Stimulated activated CD8-positive, alpha-beta memory T cell treated with anti-CD3 and anti-CD28 coated beads, Interleukin-15, amount 100 ng/mL, for 48 hours (primary cell): ENCODE results near the gene DIDO1.

Source experiments
- DNase-seq, 2 donors: peaks; one replicate each; pipeline ENCODE4 v3.0.0-alpha.2; 2020; ENCODE audit warnings: low read depth in 2 of 2

DIDO1 gene

DNA sequence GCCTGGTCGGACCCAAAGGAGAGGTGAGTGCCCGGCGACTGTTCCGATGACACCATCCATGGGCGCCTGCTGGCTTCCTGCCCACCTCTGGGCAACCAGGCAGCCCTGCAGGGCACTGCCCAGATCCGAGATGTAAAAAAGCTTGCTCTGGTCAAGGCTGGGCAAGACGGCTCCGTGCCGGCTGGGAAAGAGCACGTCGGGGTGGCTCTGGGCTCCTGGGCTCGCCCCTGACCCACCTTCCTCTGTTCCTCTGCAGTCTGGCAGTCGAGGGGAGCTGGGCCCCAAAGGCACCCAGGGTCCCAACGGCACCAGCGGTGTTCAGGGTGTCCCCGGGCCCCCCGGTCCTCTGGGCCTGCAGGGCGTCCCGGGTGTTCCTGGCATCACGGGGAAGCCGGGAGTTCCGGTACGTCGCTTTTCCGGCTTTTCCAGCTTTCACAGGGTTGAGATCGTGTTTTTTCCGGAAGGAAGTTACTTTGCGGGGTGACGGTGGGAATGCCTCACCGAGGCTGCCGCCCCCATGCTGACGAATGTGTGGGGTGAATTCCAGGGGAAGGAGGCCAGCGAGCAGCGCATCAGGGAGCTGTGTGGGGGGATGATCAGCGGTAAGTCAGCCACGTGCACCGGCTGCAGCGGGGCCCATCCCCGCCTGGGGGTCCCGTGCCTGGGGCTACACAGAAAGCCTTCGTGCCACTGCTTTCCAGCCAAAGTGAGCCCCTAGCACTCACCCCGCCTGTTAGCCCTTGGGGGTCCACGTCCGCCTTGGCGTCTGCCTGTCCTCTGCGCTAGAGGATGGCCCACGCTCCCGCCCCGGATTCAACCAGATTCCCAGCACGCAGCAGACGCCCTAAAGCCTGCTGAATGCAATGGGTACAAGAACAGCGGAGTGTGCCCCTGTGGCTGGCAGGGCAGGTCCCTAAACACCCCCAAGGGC, 90.1 kb downstream of the DIDO1 start:
- DNase-seq: no peak

- no peak for DNase-seq
Observed at GRCh38 chr20:62834967-62835730, 91.2 kb downstream of the DIDO1 start.

GRCh38 chr20:62832951-62833391, 93.3 kb downstream of the DIDO1 start:
- no peak for DNase-seq

DNA sequence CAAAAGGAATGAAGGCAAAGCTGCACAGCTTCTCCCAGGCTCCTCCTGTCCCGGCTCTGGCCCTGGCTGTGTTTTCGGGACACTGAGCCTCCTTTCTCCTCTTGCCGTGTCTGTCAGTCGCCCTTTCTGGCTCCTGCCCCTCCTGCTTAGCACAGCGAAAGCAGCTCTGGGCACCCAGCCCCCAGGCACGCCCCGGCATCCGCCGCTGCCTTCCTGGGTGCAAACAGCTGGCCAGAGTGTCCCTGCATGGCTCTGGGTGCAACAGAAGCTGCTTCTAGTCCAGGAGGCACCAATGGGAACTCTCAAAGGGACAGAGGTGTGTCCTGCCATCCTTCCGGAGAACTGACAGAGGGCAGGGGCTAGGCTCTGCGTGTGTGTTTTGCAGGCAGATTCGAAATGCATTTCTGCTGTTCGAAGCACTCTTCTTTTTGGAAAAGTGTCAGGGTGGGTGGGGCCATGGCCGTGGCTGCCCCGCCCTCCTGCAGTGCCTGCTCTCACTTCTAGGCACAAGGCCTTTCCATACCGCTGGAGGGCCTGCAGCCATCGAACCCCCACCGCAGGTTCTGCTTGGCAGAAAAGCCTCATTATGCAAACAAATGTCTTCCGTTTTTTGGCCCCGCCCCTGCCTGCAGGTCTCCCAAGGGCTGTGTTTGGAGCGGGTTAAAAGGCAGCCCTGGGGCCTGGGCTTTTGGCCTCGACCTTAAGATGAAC, 93.9 kb downstream of the DIDO1 start:
- peak in 1 of 2 donors; percentile 21 for DNase-seq

DNA sequence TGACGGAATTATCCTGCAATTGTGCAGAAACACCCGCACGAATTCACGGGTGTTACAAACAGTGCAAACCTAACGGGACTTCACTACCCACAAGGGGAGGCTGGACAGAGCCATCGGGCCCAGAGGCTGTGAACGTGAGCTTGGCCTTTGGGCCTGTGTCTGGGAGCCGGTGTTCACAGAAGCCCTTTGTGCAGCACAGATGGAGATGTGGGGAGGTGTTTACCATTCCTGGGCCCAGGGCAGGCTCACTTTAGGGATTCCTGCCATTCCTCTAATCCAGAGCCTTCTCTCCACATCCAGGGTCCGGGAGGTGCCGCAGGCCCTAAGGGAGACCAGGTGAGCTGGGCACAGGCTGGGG, 94.5 kb downstream of the DIDO1 start:
- DNase-seq: no peak

- DNase-seq: no peak
Observed at GRCh38 chr20:62831361-62831788, 94.9 kb downstream of the DIDO1 start.

- no peak for DNase-seq
Observed at GRCh38 chr20:62830821-62831220, 95.5 kb downstream of the DIDO1 start.

DNA sequence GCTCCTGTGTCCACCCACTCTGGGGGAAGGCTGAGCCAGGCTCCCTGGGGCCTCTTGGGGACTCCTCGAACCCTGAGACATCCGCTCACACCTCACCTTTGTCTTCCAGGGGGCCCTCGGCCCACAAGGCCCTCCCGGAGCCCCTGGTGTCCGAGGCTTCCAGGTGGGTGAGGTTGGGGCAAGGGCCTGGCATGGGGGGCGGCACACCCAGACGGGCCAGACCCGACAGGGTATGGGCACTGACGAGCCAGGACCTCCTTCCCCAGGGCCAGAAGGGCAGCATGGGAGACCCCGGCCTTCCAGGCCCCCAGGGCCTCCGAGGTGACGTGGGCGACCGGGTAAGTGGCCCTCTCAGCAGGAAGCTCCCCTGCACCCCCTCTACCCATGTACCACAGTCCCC, 96.1 kb downstream of the DIDO1 start:
- no peak for DNase-seq

DNA sequence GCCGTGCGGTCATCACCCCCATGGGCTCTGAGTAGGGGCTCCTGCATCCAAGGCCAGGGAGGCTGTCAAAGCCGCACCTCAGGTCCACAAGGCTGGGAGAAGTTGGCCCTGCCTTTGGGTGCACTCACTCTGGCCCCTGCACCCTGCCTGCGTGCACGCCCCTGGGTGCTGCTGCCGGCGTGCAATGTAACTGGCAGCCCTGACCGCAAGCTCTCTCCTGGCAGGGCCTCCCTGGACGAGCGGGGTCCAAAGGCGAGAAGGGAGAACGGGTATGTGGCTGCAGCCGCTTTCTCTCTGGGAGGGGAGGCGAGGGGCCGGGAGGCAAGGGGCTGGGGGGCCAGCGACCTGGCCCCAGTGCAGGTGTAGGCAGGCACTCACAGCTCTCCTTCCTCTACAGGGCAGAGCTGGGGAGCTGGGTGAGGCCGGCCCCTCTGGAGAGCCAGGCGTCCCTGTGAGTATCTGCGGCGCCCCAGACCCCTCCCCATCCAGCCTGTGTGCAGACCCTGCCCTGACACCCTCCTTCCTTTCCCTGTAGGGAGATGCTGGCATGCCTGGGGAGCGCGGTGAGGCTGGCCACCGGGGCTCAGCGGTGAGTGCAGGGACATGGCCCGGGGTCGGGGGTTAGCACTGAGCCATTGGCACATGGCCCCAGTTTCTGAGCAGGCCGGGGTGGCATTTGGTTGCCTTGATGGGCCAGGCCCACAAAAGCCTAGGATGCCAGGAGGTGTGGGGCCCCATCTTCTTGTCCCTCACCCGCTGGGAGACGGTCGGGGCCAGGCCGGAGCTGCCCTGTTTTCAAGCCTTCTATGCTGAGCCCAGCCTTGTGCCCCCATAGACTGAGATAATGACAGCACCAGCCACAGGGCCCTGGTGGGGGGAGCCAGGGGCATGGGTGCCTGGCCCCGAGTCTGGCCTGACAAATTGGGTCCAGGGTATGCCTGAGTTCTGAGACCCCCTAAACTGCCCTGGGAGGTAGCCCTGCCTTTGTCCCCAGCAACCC, 96.8 kb downstream of the DIDO1 start:
- no peak for DNase-seq

- no peak for DNase-seq
Observed at GRCh38 chr20:62828511-62829230, 97.6 kb downstream of the DIDO1 start.

DNA sequence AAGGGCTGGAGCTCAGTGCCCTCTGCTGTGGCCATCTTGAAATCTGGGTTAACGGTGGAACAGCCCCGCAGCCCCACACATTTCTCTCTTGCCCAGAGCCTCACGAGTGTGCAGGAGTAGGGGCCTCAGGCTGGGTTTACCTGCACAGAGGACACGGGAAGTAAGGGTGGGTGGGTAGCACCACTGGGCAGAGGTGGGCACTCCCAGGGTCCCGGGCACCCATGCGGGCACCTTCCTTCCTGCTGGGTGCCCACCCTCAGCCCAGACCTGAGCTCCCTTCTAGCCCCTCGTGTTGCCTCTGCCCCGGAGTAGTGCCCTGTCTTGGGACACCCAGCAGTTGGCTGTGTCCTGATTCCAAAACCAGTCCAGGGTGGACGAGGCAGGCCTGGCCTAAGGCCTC, 98.3 kb downstream of the DIDO1 start:
- no peak for DNase-seq
